Chondrocyte (in vitro differentiated cells): ENCODE data around the gene ERCC6. TPM values are rescaled to one million over a fixed set of nuclear protein-coding genes. Genes with fewer than 3 reads are reported as not detected.

ENCODE experiments used
- DNase-seq: peaks from one replicate; pipeline ENCODE4 v3.0.0; 2021; ENCODE audit warnings: mixed read lengths, low spot score
- H3K27ac Mint-ChIP-seq: one replicate; pipeline ENCODE4 v1.8.0; 2021; ENCODE audit warnings: mild to moderate bottlenecking, moderate library complexity, mixed read lengths; ENCODE audit not compliant: unreplicated experiment
- H3K27me3 Mint-ChIP-seq: 2 replicates; pipeline ENCODE4 v1.8.0; 2021; ENCODE audit warnings: low read depth, mixed read lengths
- H3K36me3 Mint-ChIP-seq: 2 replicates; pipeline ENCODE4 v1.8.0; 2021; ENCODE audit warnings: low read depth, mixed read lengths
- H3K4me1 Mint-ChIP-seq: 2 replicates; pipeline ENCODE4 v1.8.0; 2021; ENCODE audit warnings: low read depth, mild to moderate bottlenecking, mixed read lengths
- H3K4me3 Mint-ChIP-seq: one replicate; pipeline ENCODE4 v1.8.0; 2021; ENCODE audit warnings: mild to moderate bottlenecking, moderate library complexity, mixed read lengths; ENCODE audit not compliant: unreplicated experiment
- H3K9me3 Mint-ChIP-seq: 2 replicates; pipeline ENCODE4 v1.8.0; 2021; ENCODE audit warnings: low read depth, mixed read lengths
- CTCF ChIP-seq: fragments of 200-600 bp; sonication (generic); IDR thresholded peaks from 2 replicates; pipeline ENCODE4 v1.5.0; 2021; ENCODE audit warnings: antibody characterized with exemption, mild to moderate bottlenecking, moderate library complexity
- total RNA-seq: library from RNA; stranded (reverse); gene quantifications from 3 replicates; pipeline ENCODE4 v1.2.1, GENCODE V29; 2021

The ERCC6 gene
- total RNA-seq, 1 donor from 2014 or later: 41.5 TPM

- H3K27ac Mint-ChIP-seq: no peak overlapping the region
- no peaks in the 10 kb centered on the region for H3K9me3 Mint-ChIP-seq
- TF ChIP-seq CTCF: no peak
- peaks cover 9% of the 10 kb centered on the region for H3K36me3 Mint-ChIP-seq
- H3K27me3 Mint-ChIP-seq: no peaks in the 10 kb centered on the region
- DNase-seq: no peak
- no peak overlapping the region for H3K4me3 Mint-ChIP-seq
- H3K4me1 Mint-ChIP-seq: peaks cover 23% of the 10 kb centered on the region
Observed at GRCh38 chr10:49505589-49505988, 33.3 kb downstream of the ERCC6 start.

- peaks cover 19% of the 10 kb centered on the region for H3K4me1 Mint-ChIP-seq
- TF ChIP-seq CTCF: no peak
- no peak for DNase-seq
- peaks cover 9% of the 10 kb centered on the region for H3K36me3 Mint-ChIP-seq
- H3K27me3 Mint-ChIP-seq: no peaks in the 10 kb centered on the region
- no peaks in the 10 kb centered on the region for H3K9me3 Mint-ChIP-seq
- H3K27ac Mint-ChIP-seq: no peak overlapping the region
- H3K4me3 Mint-ChIP-seq: no peak overlapping the region
Observed at GRCh38 chr10:49505076-49505475, 33.8 kb downstream of the ERCC6 start.

DNA sequence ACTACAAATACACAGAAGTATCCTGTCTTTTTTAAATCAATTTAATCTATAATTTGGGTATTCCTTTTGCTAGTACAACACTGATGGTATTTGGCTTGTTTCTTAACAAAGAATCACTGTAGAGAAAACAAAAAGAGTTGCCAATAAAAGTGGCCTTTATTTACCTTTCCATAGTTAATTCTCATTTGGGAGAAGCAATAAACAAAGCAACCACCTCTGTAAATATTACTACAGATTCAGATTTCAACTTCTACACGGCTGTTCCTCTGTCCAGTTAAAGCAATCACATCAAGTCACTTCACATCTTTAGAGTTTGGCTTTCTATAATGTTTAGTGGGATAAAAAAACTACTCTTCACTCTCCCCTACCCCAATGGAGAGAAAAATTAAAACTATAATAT is 34.4 kb downstream of the ERCC6 start:
- Mint-ChIP-seq H3K27ac (no peak overlapping the region), H3K9me3 (no peaks in the 10 kb centered on the region), H3K27me3 (no peaks in the 10 kb centered on the region), H3K4me1 (peaks cover 18% of the 10 kb centered on the region), H3K36me3 (peaks cover 9% of the 10 kb centered on the region), H3K4me3 (no peak overlapping the region)
- TF ChIP-seq CTCF: no peak
- no peak for DNase-seq

DNA sequence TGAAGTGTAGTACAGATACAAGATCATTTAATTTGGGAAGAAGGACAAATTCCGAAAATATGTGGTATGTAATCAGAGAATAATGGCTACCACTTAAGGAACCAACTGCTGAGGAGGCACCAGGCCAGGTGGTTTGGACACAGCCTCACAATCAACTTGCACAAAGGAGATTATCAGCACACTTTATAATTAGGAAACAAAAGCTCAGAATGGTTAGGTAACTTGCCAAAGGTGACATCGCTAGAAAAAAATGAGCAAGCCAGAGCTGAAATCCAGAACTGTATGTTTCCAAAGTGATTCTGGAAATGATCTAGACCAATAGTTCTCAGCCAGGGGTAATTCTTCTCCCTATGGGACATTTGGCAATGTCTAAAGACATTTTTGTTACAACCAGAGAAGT is 36.6 kb downstream of the ERCC6 start:
- no peak for DNase-seq
- H3K27me3 Mint-ChIP-seq: no peaks in the 10 kb centered on the region
- H3K4me1 Mint-ChIP-seq: peaks cover 8% of the 10 kb centered on the region
- H3K36me3 Mint-ChIP-seq: peaks cover 11% of the 10 kb centered on the region
- no peak for TF ChIP-seq CTCF
- no peaks in the 10 kb centered on the region for H3K9me3 Mint-ChIP-seq
- H3K4me3 Mint-ChIP-seq: no peak overlapping the region
- H3K27ac Mint-ChIP-seq: no peak overlapping the region

- DNase-seq: no peak
- peaks cover 8% of the 10 kb centered on the region for H3K4me1 Mint-ChIP-seq
- H3K27me3 Mint-ChIP-seq: no peaks in the 10 kb centered on the region
- no peaks in the 10 kb centered on the region for H3K9me3 Mint-ChIP-seq
- peaks cover 9% of the 10 kb centered on the region for H3K36me3 Mint-ChIP-seq
- H3K4me3 Mint-ChIP-seq: no peak overlapping the region
- no peak for TF ChIP-seq CTCF
- H3K27ac Mint-ChIP-seq: no peak overlapping the region
Observed at GRCh38 chr10:49500412-49500811, 38.5 kb downstream of the ERCC6 start.
